HL-60 (cell line): ENCODE results near the gene TBX10.
"Not testable (repeated sequence)": the region's sequence is repeated elsewhere in the genome, so short reads cannot be mapped to it uniquely, and the experiment has no call there.

ENCODE experiments used
- DNase-seq, 2 experiments: peaks; one replicate each; pipeline ENCODE4 v3.0.0-alpha.2; 2010 to 2020; ENCODE audit warnings: low read depth in 1 of 2, low spot score in 1 of 2
- H3K27ac ChIP-seq: fragments of 250-450 bp; sonication (Bioruptor Pico); replicated peaks from 2 replicates; pipeline ENCODE4 v1.5.1; 2020; ENCODE audit warnings: mild to moderate bottlenecking, moderate library complexity
- H3K27me3 ChIP-seq: fragments of 250-450 bp; sonication (Bioruptor Pico); 2 replicates; pipeline ENCODE4 v1.5.1; 2021; ENCODE audit warnings: mild to moderate bottlenecking, moderate library complexity; ENCODE audit not compliant: insufficient read depth, poor library complexity, severe bottlenecking
- H3K4me3 ChIP-seq: replicated peaks from 2 replicates; pipeline ENCODE4 v1.5.1; 2011; ENCODE audit warnings: mild to moderate bottlenecking, control low read depth, low read length; ENCODE audit not compliant: insufficient read depth
- CTCF ChIP-seq: IDR thresholded peaks from one replicate; pipeline ENCODE4 v1.5.1; 2011; ENCODE audit warnings: low read length, control low read depth, inconsistent platforms; ENCODE audit not compliant: insufficient read depth
- GABPA ChIP-seq: IDR thresholded peaks from 2 replicates; pipeline ENCODE4 v1.6.1; 2012; ENCODE audit warnings: low read depth
- POLR2AphosphoS5 ChIP-seq: IDR thresholded peaks from 2 replicates; pipeline ENCODE4 v1.6.1; 2012; ENCODE audit warnings: low read depth
- SPI1 ChIP-seq: IDR thresholded peaks from 2 replicates; pipeline ENCODE4 v1.6.1; 2012; ENCODE audit warnings: low read depth, mild to moderate bottlenecking, borderline replicate concordance
- TF ChIP-seq, protein P1 (sequence below): IDR thresholded peaks from 2 replicates; pipeline ENCODE4 v1.6.1; 2012; ENCODE audit warnings: low read depth; ENCODE audit not compliant: insufficient replicate concordance

The TBX10 gene

DNA sequence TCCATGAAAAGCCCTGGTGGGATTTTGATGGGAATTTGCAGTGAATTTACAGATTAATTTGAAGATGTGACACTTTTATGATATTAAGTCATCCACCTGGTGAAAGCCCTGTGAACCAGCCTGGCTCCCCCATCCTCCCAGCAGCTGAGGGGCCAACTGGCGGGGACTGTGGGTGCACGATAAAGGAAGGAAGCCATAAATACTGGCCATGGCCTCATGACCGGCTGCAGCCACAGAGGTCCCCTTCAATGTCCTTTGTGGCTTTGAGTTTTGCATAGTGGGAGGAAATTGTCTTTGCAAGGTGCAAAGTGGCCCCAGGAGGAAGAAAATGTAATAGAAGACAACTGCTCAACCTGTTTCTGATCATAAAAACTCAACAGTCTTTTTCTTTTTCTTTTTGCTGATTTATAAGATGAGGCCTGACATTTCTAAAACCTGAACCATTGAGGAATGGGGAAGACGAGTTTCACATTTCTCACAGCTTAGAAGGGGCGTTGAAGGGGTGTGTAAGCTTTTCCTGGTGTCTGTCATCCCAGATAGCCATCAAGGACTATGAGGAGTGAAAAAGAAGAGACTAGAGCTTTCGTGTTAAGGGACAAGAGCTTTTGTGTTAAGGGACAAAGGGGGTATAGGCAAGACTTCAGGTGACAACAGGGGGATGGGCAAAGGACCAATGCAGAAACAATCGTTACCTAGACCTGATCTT is 39.1 kb downstream of the TBX10 start:
- H3K4me3 ChIP-seq = no peak overlapping the region
- H3K27ac ChIP-seq = peak overlapping the region; percentile 18
- DNase-seq = peak in 1 of 2 experiments; percentile 66
- H3K27me3 ChIP-seq = no peaks in the 10 kb centered on the region
- peak; percentile 73 for TF ChIP-seq POLR2AphosphoS5
- TF ChIP-seq CTCF = no peak

DNA sequence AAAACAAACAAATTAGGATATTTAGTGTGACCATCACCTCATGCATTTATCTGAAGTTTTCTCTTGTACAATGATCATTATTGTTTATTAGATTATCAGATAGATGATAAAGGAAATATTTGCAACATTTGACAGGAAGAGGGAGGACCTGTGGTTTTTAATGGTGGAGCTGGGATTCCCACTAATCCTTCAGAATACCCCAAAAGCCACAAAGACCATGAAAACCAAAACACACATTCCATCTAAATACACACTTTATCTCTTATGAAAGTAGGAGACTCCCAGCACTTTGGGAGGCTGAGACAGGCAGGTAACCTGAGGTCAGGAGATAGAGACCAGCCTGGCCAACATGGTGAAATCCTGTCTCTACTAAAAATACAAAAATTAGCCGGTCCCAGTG is 40.4 kb downstream of the TBX10 start:
- no peak for TF ChIP-seq POLR2AphosphoS5
- TF ChIP-seq SPI1 = no peak
- TF ChIP-seq CTCF = no peak
- no peak for TF ChIP-seq GABPA
- TF ChIP-seq, protein P1, sequence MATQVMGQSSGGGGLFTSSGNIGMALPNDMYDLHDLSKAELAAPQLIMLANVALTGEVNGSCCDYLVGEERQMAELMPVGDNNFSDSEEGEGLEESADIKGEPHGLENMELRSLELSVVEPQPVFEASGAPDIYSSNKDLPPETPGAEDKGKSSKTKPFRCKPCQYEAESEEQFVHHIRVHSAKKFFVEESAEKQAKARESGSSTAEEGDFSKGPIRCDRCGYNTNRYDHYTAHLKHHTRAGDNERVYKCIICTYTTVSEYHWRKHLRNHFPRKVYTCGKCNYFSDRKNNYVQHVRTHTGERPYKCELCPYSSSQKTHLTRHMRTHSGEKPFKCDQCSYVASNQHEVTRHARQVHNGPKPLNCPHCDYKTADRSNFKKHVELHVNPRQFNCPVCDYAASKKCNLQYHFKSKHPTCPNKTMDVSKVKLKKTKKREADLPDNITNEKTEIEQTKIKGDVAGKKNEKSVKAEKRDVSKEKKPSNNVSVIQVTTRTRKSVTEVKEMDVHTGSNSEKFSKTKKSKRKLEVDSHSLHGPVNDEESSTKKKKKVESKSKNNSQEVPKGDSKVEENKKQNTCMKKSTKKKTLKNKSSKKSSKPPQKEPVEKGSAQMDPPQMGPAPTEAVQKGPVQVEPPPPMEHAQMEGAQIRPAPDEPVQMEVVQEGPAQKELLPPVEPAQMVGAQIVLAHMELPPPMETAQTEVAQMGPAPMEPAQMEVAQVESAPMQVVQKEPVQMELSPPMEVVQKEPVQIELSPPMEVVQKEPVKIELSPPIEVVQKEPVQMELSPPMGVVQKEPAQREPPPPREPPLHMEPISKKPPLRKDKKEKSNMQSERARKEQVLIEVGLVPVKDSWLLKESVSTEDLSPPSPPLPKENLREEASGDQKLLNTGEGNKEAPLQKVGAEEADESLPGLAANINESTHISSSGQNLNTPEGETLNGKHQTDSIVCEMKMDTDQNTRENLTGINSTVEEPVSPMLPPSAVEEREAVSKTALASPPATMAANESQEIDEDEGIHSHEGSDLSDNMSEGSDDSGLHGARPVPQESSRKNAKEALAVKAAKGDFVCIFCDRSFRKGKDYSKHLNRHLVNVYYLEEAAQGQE = no peak
- no peaks in the 10 kb centered on the region for H3K27me3 ChIP-seq
- H3K4me3 ChIP-seq = no peak overlapping the region
- H3K27ac ChIP-seq = no peak overlapping the region
- no peak for DNase-seq

DNA sequence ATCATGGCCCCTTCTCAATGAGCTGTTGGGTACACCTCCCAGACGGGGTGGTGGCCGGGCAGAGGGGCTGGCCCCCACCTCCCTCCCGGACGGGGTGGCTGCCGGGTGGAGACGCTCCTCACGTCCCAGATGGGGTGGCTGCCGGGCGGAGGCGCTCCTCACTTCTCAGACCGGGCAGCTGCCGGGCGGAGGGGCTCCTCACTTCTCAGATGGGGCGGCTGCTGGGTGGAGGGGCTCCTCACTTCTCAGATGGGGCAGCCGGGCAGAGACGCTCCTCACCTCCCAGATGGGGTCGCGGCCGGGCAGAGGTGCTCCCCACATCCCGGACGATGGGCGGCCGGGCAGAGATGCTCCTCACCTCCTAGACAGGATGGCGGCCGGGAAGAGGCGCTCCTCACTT is 41.6 kb downstream of the TBX10 start:
- not testable (repeated sequence) for H3K4me3 ChIP-seq, H3K27ac ChIP-seq, DNase-seq, H3K27me3 ChIP-seq

DNA sequence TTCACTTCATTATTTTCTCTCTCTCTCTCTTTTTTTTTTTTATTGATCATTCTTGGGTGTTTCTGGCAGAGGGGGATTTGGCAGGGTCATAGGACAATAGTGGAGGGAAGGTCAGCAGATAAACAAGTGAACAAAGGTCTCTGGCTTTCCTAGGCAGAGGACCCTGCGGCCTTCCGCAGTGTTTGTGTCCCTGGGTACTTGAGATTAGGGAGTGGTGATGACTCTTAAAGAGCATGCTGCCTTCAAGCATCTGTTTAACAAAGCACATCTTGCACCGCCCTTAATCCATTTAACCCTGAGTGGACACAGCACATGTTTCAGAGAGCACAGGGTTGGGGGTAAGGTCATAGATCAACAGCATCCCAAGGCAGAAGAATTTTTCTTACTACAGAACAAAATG is 42.1 kb downstream of the TBX10 start:
- H3K27ac ChIP-seq, H3K27me3 ChIP-seq, DNase-seq, H3K4me3 ChIP-seq: not testable (repeated sequence)

DNA sequence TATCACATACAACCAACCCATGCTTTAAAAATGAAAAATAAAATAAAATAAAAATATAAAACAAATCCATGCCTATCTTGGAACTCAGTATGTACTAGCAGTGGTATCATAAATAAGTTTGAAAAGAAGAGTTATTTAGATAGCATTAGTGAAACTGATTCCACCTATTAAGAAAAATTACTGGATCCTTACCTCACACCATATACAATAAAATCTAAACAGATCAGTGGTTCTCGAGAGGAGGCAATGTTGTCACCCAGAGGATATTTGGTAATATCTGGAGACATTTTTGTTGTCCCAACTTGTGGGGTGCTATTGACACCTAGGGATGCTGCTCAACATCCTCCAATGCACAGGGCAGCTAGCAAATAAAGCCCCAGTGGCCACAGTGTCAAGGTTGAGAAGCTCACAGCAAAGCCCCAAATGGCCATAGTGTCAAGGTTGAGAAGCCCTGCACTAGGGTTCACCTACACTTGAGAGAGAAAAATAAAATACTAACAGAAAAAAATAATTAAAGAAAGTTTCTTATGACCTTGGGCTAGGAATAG is 42.7 kb downstream of the TBX10 start:
- no peak for DNase-seq
- Histone ChIP-seq H3K27ac (no peak overlapping the region), H3K4me3 (no peak overlapping the region), H3K27me3 (no peaks in the 10 kb centered on the region)
- TF ChIP-seq, protein P1 = no peak
- TF ChIP-seq CTCF (no peak), SPI1 (no peak), POLR2AphosphoS5 (no peak), GABPA (no peak)
